NCI-H1092 treated with DMSO at 0.1 percent for 48 hours (cell line): ENCODE measurements around the gene COL1A1.

Experiments used
- DNase-seq: peaks from one replicate; lab custom pipeline; 2025; lab: John Stamatoyannopoulos, UW

The COL1A1 gene

DNA sequence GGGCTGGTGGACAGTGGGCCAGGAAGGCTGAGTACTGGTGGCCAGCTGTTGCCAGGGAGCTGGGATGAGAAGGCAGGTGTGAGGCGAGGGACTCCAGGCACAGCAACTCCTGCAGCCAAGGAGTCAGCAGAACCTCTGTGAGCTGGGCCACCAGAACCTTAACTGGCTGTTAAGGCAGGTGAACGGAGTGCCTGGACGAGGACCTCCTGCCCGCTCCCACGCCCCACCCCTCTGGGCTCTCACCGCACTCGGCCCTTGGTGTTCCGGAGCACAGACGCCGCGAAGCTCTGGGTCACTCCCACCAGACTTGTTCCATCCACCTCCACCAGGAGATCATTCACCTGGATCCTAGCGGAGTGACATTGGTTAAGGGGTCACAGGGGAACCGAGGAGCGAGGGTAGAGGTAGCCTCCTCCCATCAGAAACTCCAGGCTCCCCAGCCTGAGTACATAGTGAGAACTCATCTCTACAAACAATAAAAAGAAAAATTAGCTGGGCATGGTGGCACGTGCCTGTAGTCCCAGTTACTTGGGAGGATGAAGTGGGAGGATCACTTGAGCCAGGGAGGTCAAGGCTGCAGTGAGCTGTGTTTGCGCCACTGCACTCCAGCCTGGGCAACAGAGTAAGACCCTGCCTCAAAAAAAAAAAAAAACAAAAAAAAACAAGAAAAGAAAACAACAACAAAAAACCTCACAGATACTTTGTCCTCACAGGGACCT is 60.2 kb downstream of the COL1A1 start:
- no peak for DNase-seq

GRCh38 chr17:50139950-50140885 is 61.2 kb downstream of the COL1A1 start:
- peak; percentile 53 for DNase-seq

- no peak for DNase-seq
Observed at GRCh38 chr17:50139185-50139783, 62.1 kb downstream of the COL1A1 start.

DNA sequence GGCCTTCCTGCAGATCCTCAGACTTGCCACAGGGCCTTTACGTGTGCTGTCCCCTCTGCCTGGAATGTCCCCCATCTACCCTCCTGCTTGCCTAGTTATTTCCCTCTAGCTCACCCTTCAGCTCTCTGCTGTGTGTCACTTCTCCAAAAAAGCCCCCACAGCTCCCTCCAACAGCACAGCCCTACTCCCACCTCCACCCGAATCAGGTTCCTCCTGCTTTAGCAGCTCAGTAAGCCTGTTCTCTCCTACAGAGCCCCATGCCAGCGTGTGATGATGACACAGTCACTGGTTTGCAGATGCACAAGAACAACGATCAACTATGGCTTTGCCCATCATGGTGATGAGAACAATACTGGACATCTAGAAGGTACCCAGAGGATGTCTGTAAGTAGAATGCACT is 64.4 kb downstream of the COL1A1 start:
- no peak for DNase-seq

DNA sequence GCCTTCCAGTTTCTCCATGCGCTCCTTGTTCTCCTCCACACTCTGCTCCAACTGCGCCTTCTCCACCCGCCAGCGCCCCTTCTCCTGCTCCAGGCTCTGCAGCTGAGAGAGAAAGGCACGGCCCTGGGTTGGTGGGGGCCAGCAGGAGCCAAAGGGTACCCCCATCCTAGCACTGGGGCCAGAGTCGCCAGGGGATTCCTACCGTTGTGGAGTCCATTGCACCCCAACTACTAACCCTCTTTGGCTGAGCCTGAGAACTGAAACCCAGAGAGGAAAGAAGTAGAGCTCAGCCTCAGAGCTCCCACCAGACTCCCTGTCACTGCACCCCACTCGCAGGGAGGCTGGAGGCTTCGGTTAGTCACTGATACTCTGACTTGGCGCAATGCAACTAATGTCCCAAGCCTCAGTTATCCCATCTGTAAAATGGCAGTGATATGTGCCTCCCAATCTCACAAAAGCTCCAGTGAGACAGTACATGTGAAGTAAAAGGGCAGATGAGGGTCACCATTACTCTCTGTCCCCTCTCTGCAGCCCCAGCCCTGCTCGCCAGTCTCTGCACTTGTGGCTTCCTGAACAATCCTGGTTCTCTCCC is 65.2 kb downstream of the COL1A1 start:
- DNase-seq: no peak

DNA sequence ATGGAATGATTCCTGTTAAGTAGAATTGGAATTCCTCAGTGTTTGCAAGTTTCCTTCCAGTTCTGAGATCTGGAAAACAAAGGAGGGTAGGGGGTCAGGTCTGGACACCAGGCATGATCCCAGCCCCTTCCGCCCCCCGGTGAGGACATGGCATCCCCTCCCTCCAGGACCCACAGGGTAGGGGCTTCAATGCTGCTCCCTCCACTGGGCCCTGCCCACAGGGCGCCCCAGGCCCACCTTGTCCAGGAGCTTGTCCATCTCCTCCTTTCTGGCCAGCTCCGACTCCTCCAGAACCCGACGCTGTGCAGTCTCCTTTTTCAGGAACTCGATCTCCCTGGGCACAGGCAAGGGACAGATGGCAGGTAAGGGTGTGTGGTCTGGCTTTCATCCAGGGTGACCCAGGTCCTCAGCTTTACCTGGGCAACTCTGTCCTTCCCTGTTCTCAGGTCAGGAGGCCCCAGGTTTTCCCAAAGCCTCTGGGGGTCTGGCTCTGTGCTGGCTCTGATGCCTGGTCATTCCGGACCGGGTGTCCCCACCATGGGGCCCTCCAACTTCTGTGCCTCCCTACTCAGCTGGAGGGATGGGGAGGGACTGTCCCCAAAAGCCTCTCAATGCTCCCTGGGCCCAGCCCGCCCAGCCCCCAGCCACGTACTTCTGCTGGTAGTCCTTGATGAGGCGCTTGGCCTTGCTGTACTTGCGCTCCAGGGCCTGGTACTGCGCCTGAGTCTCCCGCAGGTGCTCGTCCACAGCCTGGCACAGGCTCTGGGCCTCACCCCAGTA is 65.9 kb downstream of the COL1A1 start:
- no peak for DNase-seq

DNA sequence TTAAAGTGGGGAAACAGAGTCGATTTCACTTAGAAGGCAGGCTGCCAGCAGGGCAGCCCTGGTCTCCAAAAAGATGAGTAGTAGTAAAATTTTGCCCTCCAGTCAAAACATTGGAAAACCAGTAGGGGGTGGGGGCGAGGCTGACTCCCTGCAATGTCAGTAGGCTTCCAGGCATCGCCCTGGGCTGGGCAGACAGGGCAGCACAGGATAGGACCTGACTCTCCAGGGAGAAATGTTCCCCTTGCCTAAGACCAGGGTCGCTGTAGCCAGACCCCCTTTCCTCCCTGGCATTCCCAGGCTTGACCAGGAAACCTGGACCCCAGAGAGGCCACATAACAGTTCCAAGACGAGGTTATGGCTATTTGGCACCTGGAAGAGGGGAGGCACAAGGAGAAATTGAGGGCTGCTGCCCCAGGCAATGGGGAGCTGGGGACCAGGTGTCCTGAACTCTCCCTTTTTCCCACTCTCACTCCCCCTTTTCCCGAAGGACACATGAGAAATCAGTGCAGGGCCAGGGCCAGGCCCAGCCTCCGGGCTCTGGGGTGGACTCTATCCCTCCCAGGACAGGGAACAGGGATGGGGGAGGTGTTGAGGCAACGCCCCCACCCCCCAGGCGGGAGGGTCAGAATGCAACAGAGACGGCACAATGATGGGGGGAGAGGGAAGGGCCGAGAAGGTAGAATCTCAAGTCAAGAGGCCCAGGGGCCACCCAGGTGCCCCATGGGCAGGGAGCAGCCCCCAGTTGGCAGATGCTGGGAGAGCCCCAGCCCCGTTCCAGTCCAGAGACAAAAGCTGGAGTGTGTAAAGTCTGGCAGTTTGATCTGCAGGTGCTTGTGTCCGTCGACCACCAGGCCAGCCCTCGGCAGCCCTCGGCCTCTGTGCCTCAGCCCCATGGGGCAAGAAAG is 67.0 kb downstream of the COL1A1 start:
- DNase-seq: no peak

DNA sequence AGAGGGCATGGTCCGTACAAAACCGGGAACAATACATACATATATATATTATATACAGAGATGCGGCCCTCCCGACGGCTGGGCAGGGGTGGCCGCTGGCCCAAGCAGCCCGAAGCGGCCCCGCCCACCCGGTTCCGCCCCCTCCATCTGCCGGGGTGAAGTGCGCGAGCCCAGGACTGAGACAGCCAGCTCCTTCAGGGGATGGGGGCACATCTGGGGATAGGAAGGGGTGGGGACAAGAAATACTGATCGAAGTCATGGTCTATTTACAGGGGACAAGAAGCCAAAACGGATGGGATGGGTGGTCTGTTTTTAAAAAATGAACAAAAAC is 67.7 kb downstream of the COL1A1 start:
- DNase-seq: no peak
